GM21717 (cell line): ENCODE results near the gene CEL.
"Not testable (repeated sequence)": the region's sequence is repeated elsewhere in the genome, so short reads cannot be mapped to it uniquely, and the experiment has no call there.

Experiments
- ATAC-seq: cut with Tn5 transposase; IDR thresholded peaks from one replicate; pipeline ENCODE4 v1.9.1; 2021; ENCODE audit warnings: mild to moderate bottlenecking, moderate library complexity; ENCODE audit not compliant: unreplicated experiment

CEL gene

GRCh38 chr9:133046196-133046899 is 15.4 kb upstream of the CEL start:
- no peak for ATAC-seq

DNA sequence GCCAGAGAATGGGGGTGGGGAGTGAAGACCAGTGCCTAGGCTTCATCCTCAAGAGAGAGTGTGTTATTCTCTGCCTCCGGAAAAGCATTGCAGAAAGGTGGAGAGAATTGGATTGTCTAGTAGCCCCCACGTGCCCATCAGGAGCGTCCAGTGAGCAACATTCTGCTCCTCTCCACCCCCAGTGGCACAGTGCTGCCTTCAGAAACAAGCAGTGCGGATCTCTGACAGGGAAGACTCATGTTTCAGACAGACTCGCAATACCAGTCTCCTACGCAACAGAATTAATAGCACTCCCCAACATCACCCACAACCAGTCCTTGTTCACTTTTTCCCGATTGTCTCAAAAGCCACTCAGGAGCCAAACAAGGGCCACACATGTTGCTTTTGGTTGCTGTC is 14.9 kb upstream of the CEL start:
- no peak for ATAC-seq

GRCh38 chr9:133048595-133048994 is 13.2 kb upstream of the CEL start:
- ATAC-seq = no peak

DNA sequence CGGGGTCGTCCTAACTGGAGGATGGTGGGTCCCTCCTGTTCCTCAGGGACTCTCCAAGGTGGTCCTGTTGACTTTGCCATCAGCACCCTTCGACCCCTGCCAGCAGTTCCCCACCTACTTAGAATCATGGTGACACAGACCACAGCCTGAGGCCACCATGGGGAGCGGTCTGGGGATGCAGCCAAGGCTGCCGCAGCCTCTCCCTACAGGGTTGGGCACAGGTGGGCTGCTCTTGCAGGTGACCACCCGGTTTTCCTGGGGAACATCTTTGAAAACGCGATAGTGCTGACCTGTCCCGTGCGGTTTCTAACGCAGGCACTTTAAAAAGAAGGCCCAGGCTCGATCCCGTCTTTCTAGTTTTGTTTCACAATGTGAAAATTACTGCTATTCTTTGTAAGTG is 12.7 kb upstream of the CEL start:
- ATAC-seq = no peak

- no peak for ATAC-seq
Observed at GRCh38 chr9:133050142-133050541, 11.6 kb upstream of the CEL start.

DNA sequence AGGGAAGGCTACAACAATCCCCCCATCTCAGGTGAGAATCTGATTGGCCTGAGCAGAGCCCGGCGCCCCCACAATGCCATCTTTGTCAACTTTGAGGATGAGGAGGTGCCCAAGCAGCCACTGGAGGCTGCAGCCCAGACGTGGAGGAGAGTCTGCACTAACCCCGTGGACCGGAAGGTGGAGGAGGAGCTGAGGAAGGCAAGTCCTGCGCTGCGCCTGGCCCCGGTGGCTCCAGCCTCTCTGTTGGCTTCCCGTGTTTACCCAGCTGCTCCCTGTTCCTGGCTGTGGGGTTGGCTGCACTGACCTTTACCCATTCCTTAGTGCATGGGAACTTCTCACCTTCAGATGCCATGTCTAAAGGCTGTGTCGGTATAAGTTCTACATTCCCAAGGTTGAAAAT is 11.0 kb upstream of the CEL start:
- ATAC-seq = no peak

DNA sequence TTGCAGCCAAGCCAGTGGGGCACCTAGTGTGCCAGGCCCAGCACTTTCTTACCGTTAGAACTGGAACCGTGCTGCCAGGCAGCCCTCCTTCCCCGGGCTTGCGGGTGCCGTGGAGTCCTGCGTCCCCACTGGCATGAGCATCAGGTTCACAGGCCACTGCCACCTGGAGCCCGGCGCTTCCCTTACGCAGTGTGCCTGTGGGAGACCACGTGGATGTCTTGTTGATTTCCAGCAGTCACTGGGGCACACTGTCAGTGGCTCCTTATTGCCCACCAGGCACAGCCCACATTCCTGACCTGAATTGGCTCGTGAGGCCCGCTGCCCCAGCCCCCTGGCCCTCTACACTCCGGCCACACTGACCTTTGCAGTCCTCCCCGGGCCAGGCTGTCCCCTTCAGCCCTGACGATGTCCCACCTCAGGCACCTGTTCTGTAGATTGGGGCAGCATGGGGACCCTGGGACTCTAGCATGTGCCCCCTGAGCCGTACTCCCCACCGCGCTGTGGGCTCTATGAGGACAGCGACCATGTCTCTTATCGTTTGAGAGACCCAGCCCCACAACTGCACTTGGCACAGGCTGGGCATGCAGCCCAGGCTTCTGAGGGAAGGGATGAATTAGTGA is 10.4 kb upstream of the CEL start:
- ATAC-seq = no peak

DNA sequence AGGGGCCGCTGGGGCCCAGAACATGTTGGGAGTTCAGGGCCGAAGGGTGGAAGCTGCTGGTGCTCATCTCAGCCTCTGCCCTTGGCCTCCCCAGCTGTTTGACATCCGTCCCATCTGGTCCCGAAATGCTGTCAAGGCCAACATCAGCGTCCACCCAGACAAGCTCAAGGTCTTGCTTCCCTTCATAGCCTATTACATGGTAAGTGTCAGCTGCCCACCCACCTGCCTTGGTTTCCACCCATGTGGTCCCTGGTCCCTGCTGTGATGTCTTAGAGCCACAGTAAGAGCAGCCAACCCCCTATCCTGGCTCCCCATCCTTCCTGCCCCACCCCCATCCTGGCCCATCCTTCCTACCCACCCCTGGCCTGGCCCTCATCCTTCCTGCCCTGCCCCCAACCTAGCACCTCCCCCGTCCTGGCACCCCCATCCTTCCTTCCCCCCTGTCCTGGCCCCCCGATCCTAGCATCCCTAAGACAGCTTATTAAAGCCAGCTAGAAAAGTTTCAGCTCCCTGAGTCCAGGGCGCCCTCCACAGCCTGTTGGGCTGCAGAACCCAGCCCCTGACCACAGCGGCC is 9.7 kb upstream of the CEL start:
- ATAC-seq = no peak

DNA sequence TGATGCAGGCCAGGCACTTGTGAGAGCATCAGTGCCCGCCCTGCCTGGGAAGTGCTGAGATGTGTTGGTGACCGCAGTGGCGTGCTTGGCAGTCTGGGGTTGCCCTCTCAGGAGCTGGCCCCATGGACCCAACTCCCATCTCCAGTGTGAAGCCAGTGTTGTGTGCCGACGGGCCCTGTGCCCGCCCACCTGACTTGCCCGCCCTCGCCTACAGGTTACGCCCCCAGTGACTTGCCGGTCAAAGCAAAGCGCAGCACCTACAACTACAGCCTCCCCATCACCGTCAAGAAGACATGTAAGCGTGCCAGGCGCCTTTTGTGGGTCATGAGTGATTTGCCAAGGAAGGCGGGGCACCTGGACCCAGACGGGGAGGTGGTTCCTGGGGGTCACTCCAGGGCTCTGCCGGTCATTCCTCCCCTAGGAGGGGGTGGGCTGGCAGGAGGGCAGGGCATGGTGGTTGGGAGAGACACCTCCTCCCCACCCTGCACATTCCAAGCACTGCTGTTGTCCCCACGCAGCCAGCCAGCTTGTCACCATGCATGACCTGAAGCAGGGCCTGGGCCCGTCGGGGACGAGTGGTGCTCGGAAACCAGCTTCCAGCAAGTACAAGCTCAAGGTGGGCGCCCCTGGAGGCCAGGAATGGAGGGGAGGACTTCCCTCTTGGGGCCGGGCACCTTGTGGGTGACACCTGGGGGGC is 7.4 kb upstream of the CEL start:
- no peak for ATAC-seq

- no peak for ATAC-seq
Observed at GRCh38 chr9:133054966-133055365, 6.8 kb upstream of the CEL start.

DNA sequence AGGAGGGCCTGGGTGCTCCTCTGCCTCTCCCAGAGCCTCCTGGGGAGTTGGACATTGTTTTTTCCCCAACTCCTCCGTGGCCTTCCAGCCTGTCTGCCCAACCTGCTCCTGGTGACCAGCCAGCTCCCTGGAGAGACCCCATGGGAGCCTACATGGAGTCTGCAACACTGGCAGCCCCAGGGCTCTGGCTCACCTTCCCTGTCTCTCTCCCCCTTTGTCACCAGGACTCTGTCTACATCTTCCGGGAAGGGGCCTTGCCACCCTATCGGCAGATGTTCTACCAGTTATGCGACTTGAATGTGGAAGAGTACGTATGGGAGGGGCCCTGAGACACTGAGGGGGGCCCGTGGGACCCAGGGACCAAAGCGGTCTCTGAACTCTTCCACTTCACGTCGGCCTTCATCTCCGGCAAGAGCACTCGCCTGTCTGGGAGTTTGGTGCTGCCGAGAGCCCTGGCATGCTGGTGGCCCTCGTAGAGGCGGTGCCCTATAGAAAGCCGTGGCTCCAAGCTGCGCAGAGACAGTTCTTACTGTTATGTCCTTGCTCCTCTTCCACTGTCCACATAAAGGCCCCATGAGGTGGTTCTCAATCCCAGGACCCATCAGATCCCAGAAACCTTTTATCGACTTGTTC is 5.9 kb upstream of the CEL start:
- no peak for ATAC-seq

DNA sequence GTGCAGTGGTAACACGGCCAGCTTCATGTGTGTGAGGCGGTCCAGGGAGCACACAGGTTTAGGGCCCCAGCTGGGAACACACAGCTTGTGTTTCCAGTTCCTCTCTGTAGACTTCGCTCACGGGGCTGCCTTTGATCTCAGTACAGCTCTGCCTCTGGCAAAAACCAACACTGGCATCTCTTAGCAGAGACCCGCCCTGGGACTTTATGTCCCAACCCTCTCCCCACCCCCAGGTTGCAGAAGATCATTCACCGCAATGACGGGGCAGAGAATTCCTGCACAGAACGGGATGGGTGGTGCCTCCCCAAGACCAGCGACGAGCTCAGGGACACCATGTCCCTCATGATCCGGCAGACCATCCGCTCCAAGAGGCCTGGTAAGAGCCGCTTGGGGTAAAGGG is 5.2 kb upstream of the CEL start:
- no peak for ATAC-seq

DNA sequence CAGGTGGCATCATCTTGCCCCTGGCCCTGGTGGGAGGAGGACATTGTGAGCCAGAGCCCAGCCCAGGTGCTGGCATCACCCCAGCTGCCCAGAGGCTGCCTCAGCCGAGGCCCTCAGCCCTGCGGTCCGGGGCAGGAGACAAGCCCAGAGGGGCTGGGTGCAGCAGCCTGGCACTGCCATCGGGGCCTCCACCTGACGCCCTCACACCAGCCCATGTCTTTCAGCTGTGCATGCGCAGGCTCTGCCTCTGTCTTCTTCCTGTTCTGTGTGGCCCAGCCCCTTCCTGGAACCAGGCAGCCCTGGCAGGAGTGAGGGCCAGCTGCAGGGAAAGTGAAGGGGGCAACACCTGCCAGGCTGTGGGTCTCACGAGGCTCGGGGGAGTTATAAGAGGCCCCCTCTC is 4.8 kb upstream of the CEL start:
- no peak for ATAC-seq

DNA sequence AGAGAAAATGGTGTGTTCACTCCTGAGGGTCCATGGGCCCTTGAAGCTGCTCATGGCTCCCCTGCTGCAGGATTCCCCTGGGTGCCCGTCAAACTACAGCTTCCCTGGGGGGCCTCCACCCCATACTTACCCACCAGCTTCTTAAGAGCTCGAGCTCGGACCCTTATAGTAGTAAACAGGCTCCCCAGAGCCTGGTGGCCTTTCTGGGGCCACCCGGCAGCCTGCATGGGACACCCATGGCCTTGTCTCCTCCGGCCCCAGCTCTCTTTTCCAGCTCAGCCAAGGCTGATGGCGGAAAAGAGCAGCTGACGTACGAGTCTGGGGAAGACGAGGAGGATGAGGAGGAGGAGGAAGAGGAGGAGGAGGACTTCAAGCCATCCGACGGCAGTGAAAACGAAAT is 4.2 kb upstream of the CEL start:
- no peak for ATAC-seq

DNA sequence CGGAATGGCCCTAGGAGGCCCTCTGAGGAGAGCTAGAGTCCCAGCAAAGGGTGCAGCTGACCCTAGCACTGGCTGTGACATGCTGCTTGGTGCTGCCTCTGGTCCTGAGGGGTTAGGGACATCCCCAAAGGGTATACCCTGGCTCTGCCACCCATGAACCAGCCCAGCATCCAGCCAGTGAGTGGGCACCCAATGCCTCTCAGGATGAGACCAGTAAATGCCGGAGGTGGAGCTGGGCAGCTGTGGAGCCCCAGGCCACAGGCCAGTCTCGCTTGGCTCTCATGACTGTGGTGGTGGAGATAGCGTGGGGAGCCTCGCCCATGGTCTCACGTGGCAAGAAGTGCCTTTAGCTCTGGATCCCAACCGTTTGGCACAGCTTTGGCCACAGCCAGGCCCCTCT is 3.7 kb upstream of the CEL start:
- no peak for ATAC-seq

DNA sequence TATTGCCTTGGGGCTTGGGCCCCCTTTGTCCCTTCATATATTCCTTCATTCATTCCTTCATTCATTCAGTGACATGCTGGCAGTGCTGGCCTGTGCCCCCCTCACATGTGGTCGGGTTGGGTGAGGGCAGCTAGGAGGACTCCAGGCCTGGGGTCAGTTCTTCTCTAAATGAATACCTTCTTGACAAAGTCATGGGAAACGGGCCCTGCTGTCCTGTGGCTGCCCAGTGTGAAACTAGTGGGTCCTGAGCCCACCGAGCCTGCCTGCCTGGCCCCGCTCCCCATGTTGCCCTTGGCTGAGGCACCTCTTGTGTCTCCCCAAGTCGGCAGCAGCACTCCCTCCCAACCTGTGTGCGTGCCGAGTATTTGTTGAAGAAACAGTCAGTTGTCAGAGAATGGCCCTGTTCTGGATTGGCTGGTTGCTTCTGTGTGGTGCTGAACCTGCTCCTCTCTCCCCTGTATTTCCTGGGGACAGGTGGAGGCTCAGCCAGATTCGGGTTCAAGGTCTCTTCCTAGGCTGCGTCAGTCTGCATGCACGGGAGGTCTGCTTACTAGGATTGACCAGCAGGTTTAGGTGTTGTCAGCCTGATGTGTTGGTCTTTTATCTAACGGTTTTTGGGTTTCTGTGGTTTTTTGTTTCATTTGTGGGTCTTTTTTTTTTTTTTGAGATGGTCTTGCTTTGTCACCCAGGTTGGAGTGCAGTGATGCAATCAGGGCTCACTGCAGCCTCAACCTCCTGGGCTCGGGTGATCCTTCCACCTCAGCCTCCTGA is 3.0 kb upstream of the CEL start:
- ATAC-seq = no peak

DNA sequence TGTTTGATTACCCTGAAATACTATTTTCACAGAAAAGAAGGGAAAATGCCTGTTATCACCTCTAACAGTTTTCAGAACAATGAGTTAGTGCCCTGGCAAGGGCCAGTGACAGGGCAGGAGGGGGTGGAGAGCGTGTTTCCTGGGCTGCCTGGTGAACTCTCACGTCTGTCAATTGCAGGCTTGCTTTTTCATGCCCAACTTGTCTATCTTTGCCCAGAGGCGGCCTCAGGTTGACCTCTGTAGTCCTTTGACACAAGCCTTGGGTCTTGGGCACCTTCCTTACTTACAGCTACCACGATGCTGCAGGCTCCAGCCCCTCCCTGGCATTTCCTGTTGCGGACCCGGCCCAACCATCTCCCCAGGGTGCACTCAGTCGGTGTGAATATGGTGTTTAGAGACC is 2.2 kb upstream of the CEL start:
- no peak for ATAC-seq

DNA sequence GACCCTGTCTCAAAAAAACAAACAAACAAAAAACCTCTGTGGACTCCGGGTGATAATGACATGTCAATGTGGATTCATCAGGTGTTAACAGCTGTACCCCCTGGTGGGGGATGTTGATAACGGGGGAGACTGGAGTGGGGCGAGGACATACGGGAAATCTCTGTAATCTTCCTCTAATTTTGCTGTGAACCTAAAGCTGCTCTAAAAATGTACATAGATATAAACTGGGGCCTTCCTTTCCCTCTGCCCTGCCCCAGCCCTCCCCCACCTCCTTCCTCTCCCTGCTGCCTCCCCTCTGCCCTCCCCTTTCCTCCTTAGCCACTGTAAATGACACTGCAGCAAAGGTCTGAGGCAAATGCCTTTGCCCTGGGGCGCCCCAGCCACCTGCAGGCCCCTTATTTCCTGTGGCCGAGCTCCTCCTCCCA is 1.4 kb upstream of the CEL start:
- no peak for ATAC-seq

DNA sequence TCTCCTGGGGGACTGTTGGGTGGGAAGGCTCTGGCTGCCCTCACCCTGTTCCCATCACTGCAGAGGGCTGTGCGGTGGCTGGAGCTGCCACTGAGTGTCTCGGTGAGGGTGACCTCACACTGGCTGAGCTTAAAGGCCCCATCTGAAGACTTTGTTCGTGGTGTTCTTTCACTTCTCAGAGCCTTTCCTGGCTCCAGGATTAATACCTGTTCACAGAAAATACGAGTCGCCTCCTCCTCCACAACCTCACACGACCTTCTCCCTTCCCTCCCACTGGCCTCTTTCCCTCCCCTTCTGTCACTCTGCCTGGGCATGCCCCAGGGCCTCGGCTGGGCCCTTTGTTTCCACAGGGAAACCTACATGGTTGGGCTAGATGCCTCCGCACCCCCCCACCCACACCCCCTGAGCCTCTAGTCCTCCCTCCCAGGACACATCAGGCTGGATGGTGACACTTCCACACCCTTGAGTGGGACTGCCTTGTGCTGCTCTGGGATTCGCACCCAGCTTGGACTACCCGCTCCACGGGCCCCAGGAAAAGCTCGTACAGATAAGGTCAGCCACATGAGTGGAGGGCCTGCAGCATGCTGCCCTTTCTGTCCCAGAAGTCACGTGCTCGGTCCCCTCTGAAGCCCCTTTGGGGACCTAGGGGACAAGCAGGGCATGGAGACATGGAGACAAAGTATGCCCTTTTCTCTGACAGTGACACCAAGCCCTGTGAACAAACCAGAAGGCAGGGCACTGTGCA is 590 bp upstream of the CEL start:
- not testable (repeated sequence) for ATAC-seq

DNA sequence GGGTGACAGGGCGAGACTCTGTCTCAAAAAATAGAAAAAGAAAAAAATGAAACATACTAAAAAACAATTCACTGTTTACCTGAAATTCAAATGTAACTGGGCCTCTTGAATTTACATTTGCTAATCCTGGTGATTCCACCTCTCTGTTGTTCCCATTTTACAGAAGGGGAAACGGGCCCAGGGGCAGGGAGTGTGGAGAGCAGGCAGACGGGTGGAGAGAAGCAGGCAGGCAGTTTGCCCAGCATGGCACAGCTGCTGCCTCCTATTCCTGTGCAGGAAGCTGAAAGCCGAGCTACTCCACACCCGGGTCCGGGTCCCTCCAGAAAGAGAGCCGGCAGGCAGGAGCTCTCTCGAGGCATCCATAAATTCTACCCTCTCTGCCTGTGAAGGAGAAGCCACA is 788 bp downstream of the CEL start:
- not testable (repeated sequence) for ATAC-seq
